ENCODE data around the gene FYCO1. TPM values are rescaled to one million over a fixed set of nuclear protein-coding genes. Genes with fewer than 3 reads are reported as not detected.
"Not testable (repeated sequence)": the region's sequence is repeated elsewhere in the genome, so short reads cannot be mapped to it uniquely, and the experiment has no call there.

FYCO1 gene
- polyA plus RNA-seq (ENCODE audit: insufficient read depth in 1 of 5, insufficient read length in 5 of 5, low replicate concordance in 1 of 5): 10 to 100 TPM; 18.2 to 21.5 (median 19.6) TPM
- long read RNA-seq, donor 1, full-length matches to known transcripts: 1 of 1 reads
- long read RNA-seq, donor 1, partial matches to known transcripts: 0 of 1 reads
- long read RNA-seq, donor 1, other reads (novel, unspliced or antisense): 0 of 1 reads
- long read RNA-seq, donor 2, partial matches to known transcripts: 5 of 5 reads
- long read RNA-seq, donor 2, other reads (novel, unspliced or antisense): 0 of 5 reads
- long read RNA-seq, donor 3, full-length matches to known transcripts: 1 of 1 reads
- long read RNA-seq, donor 3, partial matches to known transcripts: 0 of 1 reads
- long read RNA-seq, donor 3, other reads (novel, unspliced or antisense): 0 of 1 reads
- long read RNA-seq, donor 4, partial matches to known transcripts: 18 of 19 reads
- long read RNA-seq, donor 4, other reads (novel, unspliced or antisense): 0 of 19 reads
- long read RNA-seq, donor 5: 0 reads
- long read RNA-seq, donor 6: 0 reads
- long read RNA-seq, donor 7: 0 reads
- long read RNA-seq, donor 8, full-length matches to known transcripts: 1 of 1 reads
- long read RNA-seq, donor 8, partial matches to known transcripts: 0 of 1 reads
- long read RNA-seq, donor 8, other reads (novel, unspliced or antisense): 0 of 1 reads

- peak; percentile 84 to 85 for DNase-seq
Measured at GRCh38 chr3:45995236-45996192, at the start of gene FYCO1. TSS of gene FYCO1 (minus strand) at chr3:45995824. CDS start at chr3:45984910, 10,914 bp downstream.

- DNase-seq: no peak
Measured at GRCh38 chr3:46038916-46039315, 43.3 kb upstream of the FYCO1 start.

GRCh38 chr3:46038071-46038470, 42.4 kb upstream of the FYCO1 start:
- not testable (repeated sequence) for DNase-seq

GRCh38 chr3:46036191-46036590, 40.6 kb upstream of the FYCO1 start:
- no peak for DNase-seq

- DNase-seq: no peak
Measured at GRCh38 chr3:46031747-46032146, 36.1 kb upstream of the FYCO1 start.

GRCh38 chr3:46031269-46031668, 35.6 kb upstream of the FYCO1 start:
- DNase-seq: no peak

- no peak for DNase-seq
Measured at GRCh38 chr3:46030626-46031025, 35.0 kb upstream of the FYCO1 start.

- DNase-seq: no peak
Measured at GRCh38 chr3:46029953-46030543, 34.4 kb upstream of the FYCO1 start.

GRCh38 chr3:46027736-46028397, 32.2 kb upstream of the FYCO1 start:
- DNase-seq: no peak

GRCh38 chr3:46027021-46027705, 31.5 kb upstream of the FYCO1 start, which contains the start of gene XCR1:
TSS of gene XCR1 (minus strand) at chr3:46027483. CDS start at chr3:46021947, 5,536 bp downstream.
- no peak for DNase-seq

GRCh38 chr3:46025139-46025538, 29.5 kb upstream of the FYCO1 start:
- DNase-seq: no peak

- peak; percentile 3 to 8 for DNase-seq
Measured at GRCh38 chr3:46024131-46024530, 28.5 kb upstream of the FYCO1 start.

- no peak for DNase-seq
Measured at GRCh38 chr3:46022909-46023785, 27.5 kb upstream of the FYCO1 start.

GRCh38 chr3:46021516-46021915, 25.9 kb upstream of the FYCO1 start:
- no peak for DNase-seq

- no peak for DNase-seq
Measured at GRCh38 chr3:46020766-46021510, 25.3 kb upstream of the FYCO1 start.

- DNase-seq: no peak
Measured at GRCh38 chr3:46019707-46020106, 24.1 kb upstream of the FYCO1 start.

- no peak for DNase-seq
Measured at GRCh38 chr3:46017720-46018119, 22.1 kb upstream of the FYCO1 start.

- DNase-seq: no peak
Measured at GRCh38 chr3:46013316-46014094, 17.9 kb upstream of the FYCO1 start.

Data from right lung (tissue), 10 donors.